Loucy (cell line): Measurements from ENCODE around the gene TSHZ2.

Experiments used
- H2AFZ ChIP-seq: fragments of 200-600 bp; sonication (generic); 2 replicates; pipeline ENCODE4 v1.6.0; 2016; ENCODE audit warnings: antibody characterized with exemption, mild to moderate bottlenecking, low read length, moderate library complexity
- H3F3A ChIP-seq: fragments of 200-600 bp; 2 replicates; pipeline ENCODE4 v1.6.0; 2016; ENCODE audit warnings: antibody characterized with exemption, low read depth, mild to moderate bottlenecking
- H3K27me3 ChIP-seq: fragments of 200-600 bp; sonication (generic); 2 replicates; pipeline ENCODE4 v1.6.1; 2014; ENCODE audit warnings: low read length, mild to moderate bottlenecking; ENCODE audit not compliant: insufficient read depth, poor library complexity, severe bottlenecking
- H3K36me3 ChIP-seq: fragments of 200-600 bp; sonication (generic); 2 replicates; pipeline ENCODE4 v1.6.1; 2016; ENCODE audit warnings: low read length; ENCODE audit not compliant: insufficient read depth
- H3K4me1 ChIP-seq: fragments of 200-600 bp; sonication (generic); 2 replicates; pipeline ENCODE4 v1.5.1; 2014; ENCODE audit warnings: low read length, mild to moderate bottlenecking; ENCODE audit not compliant: insufficient read depth, poor library complexity, severe bottlenecking
- H3K4me2 ChIP-seq: fragments of 200-600 bp; sonication (generic); 2 replicates; pipeline ENCODE4 v1.6.0; 2014; ENCODE audit warnings: antibody characterized with exemption, low read length, low read depth, mild to moderate bottlenecking; ENCODE audit not compliant: poor library complexity, severe bottlenecking
- H3K4me3 ChIP-seq: fragments of 200-600 bp; sonication (generic); 2 replicates; pipeline ENCODE4 v1.5.1; 2014; ENCODE audit warnings: low read length, mild to moderate bottlenecking, mixed read lengths; ENCODE audit not compliant: poor library complexity, severe bottlenecking
- H3K79me2 ChIP-seq: fragments of 200-600 bp; sonication (generic); 2 replicates; pipeline ENCODE4 v1.6.1; 2014; ENCODE audit warnings: low read length; ENCODE audit not compliant: insufficient read depth
- H3K9ac ChIP-seq: fragments of 200-600 bp; sonication (generic); 2 replicates; pipeline ENCODE4 v1.6.0; 2014; ENCODE audit warnings: mild to moderate bottlenecking, low read depth, low read length, moderate library complexity; ENCODE audit not compliant: poor library complexity, severe bottlenecking
- H3K9me2 ChIP-seq: fragments of 200-600 bp; sonication (generic); replicated peaks from 2 replicates; pipeline ENCODE4 v1.6.1; 2016; ENCODE audit warnings: low read depth, low read length, mixed read lengths
- H3K9me3 ChIP-seq: fragments of 200-600 bp; sonication (generic); 2 replicates; pipeline ENCODE4 v1.6.1; 2014; ENCODE audit warnings: mild to moderate bottlenecking, antibody characterized with exemption, low read length, low read depth; ENCODE audit not compliant: insufficient read depth
- H4K20me1 ChIP-seq: fragments of 200-600 bp; sonication (generic); 2 replicates; pipeline ENCODE4 v1.6.0; 2014; ENCODE audit warnings: antibody characterized with exemption, low read length, mild to moderate bottlenecking; ENCODE audit not compliant: insufficient read depth, poor library complexity, severe bottlenecking
- EZH2phosphoT487 ChIP-seq: fragments of 200-600 bp; IDR thresholded peaks from 2 replicates; pipeline ENCODE4 v1.6.1; 2018; ENCODE audit warnings: antibody characterized with exemption, mild to moderate bottlenecking, moderate library complexity, borderline replicate concordance
- TF ChIP-seq, protein P1 (sequence below): fragments of 200-600 bp; sonication (generic); conservative IDR thresholded peaks from 2 replicates; pipeline ENCODE4 v1.5.1; 2014; ENCODE audit warnings: mild to moderate bottlenecking, antibody characterized with exemption, low read length

Gene TSHZ2

DNA sequence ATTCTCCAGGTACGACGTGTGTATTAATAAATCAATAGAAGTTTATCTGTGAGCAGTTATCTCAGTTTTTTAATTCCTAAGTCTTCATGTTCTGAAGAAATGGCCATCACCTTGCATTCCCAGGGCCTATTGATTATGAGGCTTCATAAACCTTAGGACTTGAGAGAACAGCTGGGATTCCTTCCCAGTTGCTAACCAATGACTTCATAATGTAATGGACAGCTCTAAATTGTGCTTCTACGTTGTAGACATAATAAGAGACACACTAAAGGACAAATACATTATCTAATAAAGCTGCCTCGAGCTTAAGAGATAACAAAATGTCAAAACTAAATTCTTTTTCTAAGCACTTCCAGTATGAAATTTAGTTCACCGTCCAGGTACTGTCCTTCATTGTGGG lies 30.6 kb downstream of the TSHZ2 start:
- no peak overlapping the region for H2AFZ ChIP-seq

DNA sequence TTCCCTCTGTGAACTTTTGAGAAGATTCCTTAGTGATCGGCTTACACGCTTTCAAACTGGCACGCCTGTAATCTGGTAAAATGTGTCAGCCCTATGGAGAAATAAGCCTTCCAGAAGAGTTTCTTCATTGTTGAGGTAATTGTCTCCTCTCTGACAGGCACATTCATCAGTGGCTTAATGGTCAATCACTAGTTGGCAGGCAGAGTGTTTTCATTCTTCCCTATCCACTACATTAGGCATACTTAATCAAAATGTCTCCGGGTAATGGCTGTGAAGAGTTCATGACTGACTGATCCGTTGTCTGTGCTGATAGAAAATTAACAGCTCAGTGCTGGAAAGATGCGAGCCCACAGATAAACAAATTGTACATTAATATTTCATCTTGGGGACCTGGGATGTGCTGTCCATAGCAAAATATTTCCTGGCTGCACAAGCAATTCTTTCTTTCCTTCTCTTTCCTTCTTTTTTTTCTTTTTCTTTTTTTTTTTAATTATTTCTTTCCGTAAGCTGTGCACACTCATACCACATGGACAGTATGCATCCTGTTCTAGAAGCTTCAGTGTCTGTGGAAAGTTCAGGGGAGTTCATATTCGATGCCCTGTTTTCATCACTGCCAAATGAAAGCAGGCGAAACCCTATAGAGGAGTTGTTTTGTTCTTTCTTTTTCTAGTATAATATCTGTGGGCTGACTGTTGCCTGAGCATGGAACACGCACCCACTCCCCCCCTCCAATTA lies 31.4 kb downstream of the TSHZ2 start:
- H3K9me3 ChIP-seq = no peaks in the 10 kb centered on the region
- no peaks in the 10 kb centered on the region for H3K79me2 ChIP-seq
- no peaks in the 10 kb centered on the region for H3F3A ChIP-seq
- no peaks in the 10 kb centered on the region for H3K9me2 ChIP-seq
- no peaks in the 10 kb centered on the region for H3K4me1 ChIP-seq
- no peaks in the 10 kb centered on the region for H3K36me3 ChIP-seq
- H3K27me3 ChIP-seq = no peaks in the 10 kb centered on the region
- TF ChIP-seq EZH2phosphoT487 = no peak
- TF ChIP-seq, protein P1, sequence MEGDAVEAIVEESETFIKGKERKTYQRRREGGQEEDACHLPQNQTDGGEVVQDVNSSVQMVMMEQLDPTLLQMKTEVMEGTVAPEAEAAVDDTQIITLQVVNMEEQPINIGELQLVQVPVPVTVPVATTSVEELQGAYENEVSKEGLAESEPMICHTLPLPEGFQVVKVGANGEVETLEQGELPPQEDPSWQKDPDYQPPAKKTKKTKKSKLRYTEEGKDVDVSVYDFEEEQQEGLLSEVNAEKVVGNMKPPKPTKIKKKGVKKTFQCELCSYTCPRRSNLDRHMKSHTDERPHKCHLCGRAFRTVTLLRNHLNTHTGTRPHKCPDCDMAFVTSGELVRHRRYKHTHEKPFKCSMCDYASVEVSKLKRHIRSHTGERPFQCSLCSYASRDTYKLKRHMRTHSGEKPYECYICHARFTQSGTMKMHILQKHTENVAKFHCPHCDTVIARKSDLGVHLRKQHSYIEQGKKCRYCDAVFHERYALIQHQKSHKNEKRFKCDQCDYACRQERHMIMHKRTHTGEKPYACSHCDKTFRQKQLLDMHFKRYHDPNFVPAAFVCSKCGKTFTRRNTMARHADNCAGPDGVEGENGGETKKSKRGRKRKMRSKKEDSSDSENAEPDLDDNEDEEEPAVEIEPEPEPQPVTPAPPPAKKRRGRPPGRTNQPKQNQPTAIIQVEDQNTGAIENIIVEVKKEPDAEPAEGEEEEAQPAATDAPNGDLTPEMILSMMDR = no peak
- H3K4me3 ChIP-seq = no peak overlapping the region
- H3K9ac ChIP-seq = no peak overlapping the region
- H3K4me2 ChIP-seq = no peak overlapping the region
- H4K20me1 ChIP-seq = no peaks in the 10 kb centered on the region
- no peak overlapping the region for H2AFZ ChIP-seq

More for the DNA sequence above, 30.6 kb downstream of the TSHZ2 start:
- no peak overlapping the region for H3K4me2 ChIP-seq
- H3K9me2 ChIP-seq = no peaks in the 10 kb centered on the region
- no peaks in the 10 kb centered on the region for H3K4me1 ChIP-seq
- H3F3A ChIP-seq = no peaks in the 10 kb centered on the region
- H3K79me2 ChIP-seq = no peaks in the 10 kb centered on the region
- H4K20me1 ChIP-seq = no peaks in the 10 kb centered on the region
- H3K27me3 ChIP-seq = no peaks in the 10 kb centered on the region
- H3K4me3 ChIP-seq = no peak overlapping the region
- no peak overlapping the region for H3K9ac ChIP-seq
- no peaks in the 10 kb centered on the region for H3K36me3 ChIP-seq
- no peak for TF ChIP-seq EZH2phosphoT487
- no peaks in the 10 kb centered on the region for H3K9me3 ChIP-seq

DNA sequence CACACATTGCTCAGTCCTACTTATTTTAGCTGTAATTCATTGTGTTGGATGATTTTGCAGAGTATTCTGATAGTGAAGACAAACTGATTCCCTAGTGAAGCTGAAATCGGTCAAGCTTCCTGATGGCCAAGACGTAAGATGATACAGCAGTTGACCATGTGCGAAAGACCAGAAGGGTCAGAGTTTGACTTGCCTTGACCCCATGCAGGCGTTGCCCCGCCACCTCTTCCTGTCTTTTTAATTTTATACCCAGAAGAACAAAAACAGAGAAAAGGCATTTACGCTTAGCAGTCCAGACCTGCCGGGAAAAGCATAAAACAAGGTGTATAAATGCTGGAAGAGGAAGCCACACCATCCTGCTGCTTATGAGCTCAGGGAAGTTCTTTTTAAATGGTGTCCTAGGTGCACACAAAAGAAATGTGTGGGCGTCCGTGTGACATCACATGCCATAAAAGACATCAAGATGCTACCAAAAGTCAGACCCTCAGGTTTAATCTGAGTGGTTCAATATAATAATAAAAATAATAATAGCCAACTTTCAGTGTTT lies 32.2 kb downstream of the TSHZ2 start:
- Histone ChIP-seq H3K9me2 (no peaks in the 10 kb centered on the region), H3K4me1 (no peaks in the 10 kb centered on the region), H3K27me3 (no peaks in the 10 kb centered on the region), H3K79me2 (no peaks in the 10 kb centered on the region), H2AFZ (no peak overlapping the region), H3K9ac (no peak overlapping the region), H4K20me1 (no peaks in the 10 kb centered on the region), H3K4me3 (no peak overlapping the region), H3K4me2 (no peak overlapping the region), H3K36me3 (no peaks in the 10 kb centered on the region), H3F3A (no peaks in the 10 kb centered on the region), H3K9me3 (no peaks in the 10 kb centered on the region)
- no peak for TF ChIP-seq EZH2phosphoT487
- TF ChIP-seq, protein P1 = no peak
